Muscle layer of duodenum (tissue), 2 donors: Measurements from ENCODE around the gene YWHAQ.
"Not testable (repeated sequence)": the region's sequence is repeated elsewhere in the genome, so short reads cannot be mapped to it uniquely, and the experiment has no call there.

Experiments
- H3K27ac ChIP-seq: one replicate; pipeline ENCODE4 v1.7.0; 2013; ENCODE audit warnings: mild to moderate bottlenecking, low read length
- H3K27me3 ChIP-seq: one replicate; pipeline ENCODE4 v1.7.0; 2013; ENCODE audit warnings: low read depth, mild to moderate bottlenecking, control low read depth, low read length
- H3K36me3 ChIP-seq, 2 donors: one replicate each; pipeline ENCODE4 v1.7.0; 2013; ENCODE audit warnings: low read length in 2 of 2, control low read depth in 1 of 2, mild to moderate bottlenecking in 1 of 2; ENCODE audit not compliant: insufficient read depth in 2 of 2, control insufficient read depth in 1 of 2
- H3K4me1 ChIP-seq, 2 donors: one replicate each; pipeline ENCODE4 v1.7.0; 2013; ENCODE audit warnings: low read length in 2 of 2, mild to moderate bottlenecking in 2 of 2, control low read depth in 1 of 2, moderate library complexity in 1 of 2; ENCODE audit not compliant: insufficient read depth in 2 of 2, control insufficient read depth in 1 of 2
- H3K4me3 ChIP-seq, 2 donors: one replicate each; pipeline ENCODE4 v1.7.0; 2013; ENCODE audit warnings: low read length in 2 of 2, low read depth in 1 of 2, mild to moderate bottlenecking in 1 of 2
- H3K9me3 ChIP-seq, 2 donors: one replicate each; pipeline ENCODE4 v1.7.0; 2013; ENCODE audit warnings: low read length in 2 of 2, control low read depth in 1 of 2, mild to moderate bottlenecking in 1 of 2; ENCODE audit not compliant: control insufficient read depth in 1 of 2
- donor health status: healthy.

The YWHAQ gene

GRCh38 chr2:9608491-9608890, 22.3 kb downstream of the YWHAQ start:
- Histone ChIP-seq H3K4me1 (peaks cover 0 to 11% of the 10 kb centered on the region in 2 donors), H3K27ac (peak overlapping the region; percentile 68)
- H3K9me3 ChIP-seq, H3K27me3 ChIP-seq, H3K36me3 ChIP-seq, H3K4me3 ChIP-seq: not testable (repeated sequence)

GRCh38 chr2:9602412-9602811, 28.4 kb downstream of the YWHAQ start:
- Histone ChIP-seq H3K9me3 (peaks cover 4 to 10% of the 10 kb centered on the region in 2 donors), H3K36me3 (peaks cover 0 to 22% of the 10 kb centered on the region in 2 donors)

GRCh38 chr2:9601397-9601796, 29.4 kb downstream of the YWHAQ start:
- peaks cover 4 to 10% of the 10 kb centered on the region in 2 donors for H3K9me3 ChIP-seq
- no peaks in the 10 kb centered on the region for H3K27me3 ChIP-seq
- H3K27ac ChIP-seq, result no peak overlapping the region
- H3K36me3 ChIP-seq, result peaks cover 0 to 22% of the 10 kb centered on the region in 2 donors
- no peaks in the 10 kb centered on the region for H3K4me1 ChIP-seq
- H3K4me3 ChIP-seq, result no peak overlapping the region

More at GRCh38 chr2:9602412-9602811, 28.4 kb downstream of the YWHAQ start:
- Histone ChIP-seq H3K4me3 (no peak overlapping the region), H3K4me1 (no peaks in the 10 kb centered on the region), H3K27ac (no peak overlapping the region), H3K27me3 (no peaks in the 10 kb centered on the region)

- Histone ChIP-seq H3K27ac (no peak overlapping the region), H3K27me3 (no peaks in the 10 kb centered on the region), H3K9me3 (peaks cover 4 to 10% of the 10 kb centered on the region in 2 donors)
Measured at GRCh38 chr2:9599430-9599829, 31.4 kb downstream of the YWHAQ start.

GRCh38 chr2:9596621-9597311, 34.0 kb downstream of the YWHAQ start:
- Histone ChIP-seq H3K27ac (no peak overlapping the region), H3K4me1 (peaks cover 4 to 14% of the 10 kb centered on the region in 2 donors), H3K9me3 (peaks cover 4 to 10% of the 10 kb centered on the region in 2 donors), H3K4me3 (no peak overlapping the region), H3K36me3 (peaks cover 0 to 22% of the 10 kb centered on the region in 2 donors), H3K27me3 (no peaks in the 10 kb centered on the region)

More at GRCh38 chr2:9599430-9599829, 31.4 kb downstream of the YWHAQ start:
- Histone ChIP-seq H3K4me3 (peak overlapping the region in 1 of 2 donors; percentile 17), H3K36me3 (peaks cover 0 to 22% of the 10 kb centered on the region in 2 donors), H3K4me1 (peaks cover 2 to 4% of the 10 kb centered on the region in 2 donors)

GRCh38 chr2:9595746-9596145, 35.1 kb downstream of the YWHAQ start:
- no peaks in the 10 kb centered on the region for H3K27me3 ChIP-seq
- H3K27ac ChIP-seq, result no peak overlapping the region
- H3K36me3 ChIP-seq, result peaks cover 3 to 18% of the 10 kb centered on the region in 2 donors
- no peak overlapping the region for H3K4me3 ChIP-seq
- peaks cover 4 to 10% of the 10 kb centered on the region in 2 donors for H3K9me3 ChIP-seq
- H3K4me1 ChIP-seq, result peaks cover 4 to 14% of the 10 kb centered on the region in 2 donors

GRCh38 chr2:9595256-9595655, 35.5 kb downstream of the YWHAQ start:
- not testable (repeated sequence) for H3K4me3 ChIP-seq, H3K27me3 ChIP-seq
- peaks cover 4 to 10% of the 10 kb centered on the region in 2 donors for H3K9me3 ChIP-seq
- peak overlapping the region; percentile 67 for H3K27ac ChIP-seq
- peaks cover 4 to 14% of the 10 kb centered on the region in 2 donors for H3K4me1 ChIP-seq
- H3K36me3 ChIP-seq, result peaks cover 7 to 13% of the 10 kb centered on the region in 2 donors

- H3K27me3 ChIP-seq, result no peaks in the 10 kb centered on the region
- H3K36me3 ChIP-seq, result peaks cover 5 to 13% of the 10 kb centered on the region in 2 donors
- peak overlapping the region; percentile 67 for H3K27ac ChIP-seq
- peaks cover 4 to 14% of the 10 kb centered on the region in 2 donors for H3K4me1 ChIP-seq
- no peak overlapping the region for H3K4me3 ChIP-seq
- peaks cover under 1 to 5% of the 10 kb centered on the region in 2 donors for H3K9me3 ChIP-seq
Measured at GRCh38 chr2:9594366-9595054, 36.3 kb downstream of the YWHAQ start.

GRCh38 chr2:9593925-9594324, 36.9 kb downstream of the YWHAQ start:
- Histone ChIP-seq H3K9me3 (no peaks in the 10 kb centered on the region), H3K4me3 (no peak overlapping the region), H3K27me3 (no peaks in the 10 kb centered on the region), H3K4me1 (peaks cover 4 to 14% of the 10 kb centered on the region in 2 donors), H3K27ac (no peak overlapping the region), H3K36me3 (peaks cover 0 to 13% of the 10 kb centered on the region in 2 donors)

GRCh38 chr2:9592699-9593098, 38.1 kb downstream of the YWHAQ start:
- Histone ChIP-seq H3K36me3 (peaks cover 0 to 17% of the 10 kb centered on the region in 2 donors), H3K4me3 (no peak overlapping the region), H3K4me1 (peaks cover 4 to 14% of the 10 kb centered on the region in 2 donors)

GRCh38 chr2:9590641-9591040, 40.2 kb downstream of the YWHAQ start:
- Histone ChIP-seq H3K36me3 (peaks cover 11 to 31% of the 10 kb centered on the region in 2 donors), H3K27me3 (no peaks in the 10 kb centered on the region), H3K4me1 (peaks cover 4 to 14% of the 10 kb centered on the region in 2 donors), H3K27ac (no peak overlapping the region), H3K9me3 (no peaks in the 10 kb centered on the region), H3K4me3 (no peak overlapping the region)

More at GRCh38 chr2:9592699-9593098, 38.1 kb downstream of the YWHAQ start:
- no peaks in the 10 kb centered on the region for H3K9me3 ChIP-seq
- H3K27ac ChIP-seq, result no peak overlapping the region
- no peaks in the 10 kb centered on the region for H3K27me3 ChIP-seq
